Measurements from ENCODE around the gene ILF2.

The ILF2 gene

GRCh38 chr1:153627715-153628626 lies 42.8 kb downstream of the ILF2 start, which contains the start of gene S100A1:
Gene S100A1, plus strand, starts transcription at chr1:153628434. Its CDS starts 2,088 bp downstream, at chr1:153630522.
- DNase-seq: no peak

GRCh38 chr1:153626904-153627714 lies 43.7 kb downstream of the ILF2 start, which contains the start of gene S100A13:
Gene S100A13, minus strand, starts transcription at chr1:153627505. Its CDS starts 1,033 bp downstream, at chr1:153626472.
- DNase-seq: no peak

GRCh38 chr1:153626477-153626903 lies 44.3 kb downstream of the ILF2 start:
- DNase-seq: no peak

- DNase-seq: no peak
These were observed 45.7 kb downstream of the ILF2 start for GRCh38 chr1:153624965-153625611.

- DNase-seq: no peak
These were observed 47.7 kb downstream of the ILF2 start for GRCh38 chr1:153623101-153623500.

- DNase-seq: no peak
These were observed 51.6 kb downstream of the ILF2 start for GRCh38 chr1:153619171-153619570.

GRCh38 chr1:153617663-153618062 lies 53.1 kb downstream of the ILF2 start:
- peak; percentile 45 for DNase-seq

- no peak for DNase-seq
These were observed 53.9 kb downstream of the ILF2 start for GRCh38 chr1:153616917-153617311.

- no peak for DNase-seq
These were observed 54.5 kb downstream of the ILF2 start, which contains the start of gene S100A14 for GRCh38 chr1:153616144-153616916. Gene S100A14, minus strand, starts transcription at chr1:153616325. Its CDS starts 467 bp downstream, at chr1:153615858.

- DNase-seq: no peak
These were observed 55.4 kb downstream of the ILF2 start for GRCh38 chr1:153615406-153615805.

GRCh38 chr1:153614906-153615305 lies 55.9 kb downstream of the ILF2 start:
- DNase-seq: no peak

GRCh38 chr1:153614189-153614900 lies 56.4 kb downstream of the ILF2 start:
- DNase-seq: no peak

GRCh38 chr1:153613406-153613805 lies 57.4 kb downstream of the ILF2 start:
- no peak for DNase-seq

- no peak for DNase-seq
These were observed 58.0 kb downstream of the ILF2 start, which contains the start of gene S100A16 for GRCh38 chr1:153612755-153613331. Gene S100A16, minus strand, starts transcription at chr1:153613137. Its CDS starts 4,986 bp downstream, at chr1:153608151.

GRCh38 chr1:153612111-153612754 lies 58.6 kb downstream of the ILF2 start:
- no peak for DNase-seq
